ENCODE results near the gene TBRG1. TPM values are rescaled to one million over a fixed set of nuclear protein-coding genes. Genes with fewer than 3 reads are reported as not detected.

TBRG1 gene
- polyA plus RNA-seq, 1 donor = 45.3 TPM

DNA sequence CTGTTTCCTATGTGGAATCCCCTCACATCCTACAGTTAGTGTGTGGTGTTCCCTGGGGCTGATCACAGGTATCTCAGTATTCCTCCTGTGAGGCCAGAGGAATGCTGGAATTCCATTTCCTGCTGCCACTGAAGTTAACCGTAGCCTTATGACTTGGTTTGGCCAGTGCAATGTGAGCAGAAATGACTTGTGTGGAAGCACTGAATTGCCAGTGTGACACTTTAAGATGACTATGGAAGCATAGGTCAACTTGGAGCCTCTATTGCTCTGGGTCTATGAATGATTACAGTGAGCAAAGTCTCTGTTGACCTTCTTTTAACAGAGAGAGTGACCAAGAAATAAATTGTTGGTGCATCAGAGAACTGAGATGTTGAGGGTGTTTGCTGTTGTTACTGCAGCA lies 16.5 kb downstream of the TBRG1 start:
- H3K27ac ChIP-seq (ENCODE audit: low read length) = peak overlapping the region; percentile 25
- peaks cover 42% of the 10 kb centered on the region for H3K36me3 ChIP-seq (ENCODE audit: control insufficient read depth, insufficient read depth, low read length)
- H3K27me3 ChIP-seq (ENCODE audit: control insufficient read depth, insufficient read depth, low read length) = no peaks in the 10 kb centered on the region
- H3K9me3 ChIP-seq (ENCODE audit: control insufficient read depth, low read depth, low read length) = no peaks in the 10 kb centered on the region
- no CpG with 5 or more reads among the region's 1 CpG for WGBS (ENCODE audit: insufficient coverage, low lambda C conversion rate)
- H3K4me3 ChIP-seq (ENCODE audit: low read length) = no peak overlapping the region
- peak; percentile 28 to 64 for DNase-seq
- H3K4me1 ChIP-seq (ENCODE audit: control insufficient read depth, insufficient read depth, low read length) = no peaks in the 10 kb centered on the region

DNA sequence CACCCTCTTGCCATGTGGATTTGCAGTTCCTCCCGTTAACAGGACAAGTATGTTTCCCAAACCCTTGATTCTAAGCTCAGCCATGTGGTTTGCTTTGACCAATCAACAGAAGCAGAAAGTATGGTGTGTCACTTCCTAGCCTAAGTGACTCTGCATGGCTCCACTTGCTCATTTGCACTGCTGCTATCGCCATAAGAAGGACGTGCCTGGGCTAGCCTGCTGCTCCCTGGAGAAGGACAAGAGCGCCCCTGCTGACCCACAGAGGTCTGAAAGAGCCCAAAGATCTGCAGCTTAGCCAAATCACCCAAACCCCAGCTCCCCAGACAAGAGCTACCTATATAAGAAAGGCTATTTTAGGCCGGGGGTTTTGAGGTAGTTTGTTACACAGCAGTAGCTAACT lies 18.0 kb downstream of the TBRG1 start:
- no peak for DNase-seq
- no peak overlapping the region for H3K4me3 ChIP-seq (ENCODE audit: low read length)
- H3K27me3 ChIP-seq (ENCODE audit: control insufficient read depth, insufficient read depth, low read length) = no peaks in the 10 kb centered on the region
- H3K4me1 ChIP-seq (ENCODE audit: control insufficient read depth, insufficient read depth, low read length) = no peaks in the 10 kb centered on the region
- H3K36me3 ChIP-seq (ENCODE audit: control insufficient read depth, insufficient read depth, low read length) = peaks cover 35% of the 10 kb centered on the region
- H3K27ac ChIP-seq (ENCODE audit: low read length) = no peak overlapping the region
- no CpG with 5 or more reads among the region's 5 CpGs for WGBS (ENCODE audit: insufficient coverage, low lambda C conversion rate)
- no peaks in the 10 kb centered on the region for H3K9me3 ChIP-seq (ENCODE audit: control insufficient read depth, low read depth, low read length)

DNA sequence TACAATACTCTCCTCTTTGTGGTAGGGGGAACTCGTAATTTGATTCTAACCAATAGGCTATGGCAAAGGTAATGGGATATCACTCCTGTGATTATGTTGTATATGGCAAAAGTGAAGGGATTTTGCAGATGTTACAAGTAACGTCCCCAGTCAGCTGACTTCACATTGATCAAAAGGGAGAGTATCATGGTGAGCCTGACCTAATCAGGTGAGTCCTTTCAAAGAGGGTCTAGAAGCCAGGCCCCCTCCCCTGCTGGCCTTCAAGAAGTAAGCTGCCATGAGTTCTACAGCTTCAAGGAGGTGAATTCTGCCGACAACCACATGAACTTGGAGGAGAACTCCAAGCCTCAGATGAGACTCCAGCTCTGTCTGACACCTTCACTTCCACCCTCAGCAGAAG lies 20.0 kb downstream of the TBRG1 start:
- Histone ChIP-seq H3K9me3 (ENCODE audit: control insufficient read depth, low read depth, low read length) (no peaks in the 10 kb centered on the region), H3K4me1 (ENCODE audit: control insufficient read depth, insufficient read depth, low read length) (no peaks in the 10 kb centered on the region), H3K27me3 (ENCODE audit: control insufficient read depth, insufficient read depth, low read length) (no peaks in the 10 kb centered on the region), H3K4me3 (ENCODE audit: low read length) (no peak overlapping the region), H3K27ac (ENCODE audit: low read length) (no peak overlapping the region), H3K36me3 (ENCODE audit: control insufficient read depth, insufficient read depth, low read length) (peaks cover 21% of the 10 kb centered on the region)
- WGBS (ENCODE audit: insufficient coverage, low lambda C conversion rate) = no CpG with 5 or more reads among the region's 3 CpGs
- DNase-seq = no peak

DNA sequence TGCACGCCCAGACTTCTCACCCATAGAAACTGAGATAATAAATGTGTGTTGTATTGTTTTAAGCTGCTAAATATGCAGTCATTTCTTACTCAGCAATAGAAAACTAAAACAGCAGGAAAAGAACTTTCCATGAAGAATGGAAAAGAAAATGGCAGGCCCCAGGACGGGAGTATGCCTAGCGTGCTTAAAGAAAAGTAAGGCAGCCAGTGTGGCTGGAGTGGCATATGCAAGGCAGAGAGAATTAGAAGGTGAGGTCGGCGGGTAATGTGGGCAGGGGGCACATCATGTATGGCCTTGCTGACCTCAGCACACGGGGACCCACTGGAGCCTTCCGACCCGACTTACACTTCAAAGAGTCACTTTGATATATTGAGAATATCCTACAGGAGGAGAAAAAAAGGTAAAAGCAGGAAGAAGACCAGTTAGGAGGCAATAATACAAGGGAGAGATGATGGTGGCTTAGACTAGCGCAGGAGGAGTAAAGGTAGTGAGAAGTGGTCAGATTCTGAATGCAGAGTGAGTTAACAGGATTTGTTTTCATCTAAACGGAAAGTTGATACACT lies 20.5 kb downstream of the TBRG1 start:
- H3K4me3 ChIP-seq (ENCODE audit: low read length) = no peak overlapping the region
- no peak overlapping the region for H3K27ac ChIP-seq (ENCODE audit: low read length)
- 100% methylated on average over 2 of the region's 10 CpGs for WGBS (ENCODE audit: insufficient coverage, low lambda C conversion rate)
- no peaks in the 10 kb centered on the region for H3K9me3 ChIP-seq (ENCODE audit: control insufficient read depth, low read depth, low read length)
- peaks cover 20% of the 10 kb centered on the region for H3K36me3 ChIP-seq (ENCODE audit: control insufficient read depth, insufficient read depth, low read length)
- DNase-seq = no peak
- no peaks in the 10 kb centered on the region for H3K4me1 ChIP-seq (ENCODE audit: control insufficient read depth, insufficient read depth, low read length)
- no peaks in the 10 kb centered on the region for H3K27me3 ChIP-seq (ENCODE audit: control insufficient read depth, insufficient read depth, low read length)

DNA sequence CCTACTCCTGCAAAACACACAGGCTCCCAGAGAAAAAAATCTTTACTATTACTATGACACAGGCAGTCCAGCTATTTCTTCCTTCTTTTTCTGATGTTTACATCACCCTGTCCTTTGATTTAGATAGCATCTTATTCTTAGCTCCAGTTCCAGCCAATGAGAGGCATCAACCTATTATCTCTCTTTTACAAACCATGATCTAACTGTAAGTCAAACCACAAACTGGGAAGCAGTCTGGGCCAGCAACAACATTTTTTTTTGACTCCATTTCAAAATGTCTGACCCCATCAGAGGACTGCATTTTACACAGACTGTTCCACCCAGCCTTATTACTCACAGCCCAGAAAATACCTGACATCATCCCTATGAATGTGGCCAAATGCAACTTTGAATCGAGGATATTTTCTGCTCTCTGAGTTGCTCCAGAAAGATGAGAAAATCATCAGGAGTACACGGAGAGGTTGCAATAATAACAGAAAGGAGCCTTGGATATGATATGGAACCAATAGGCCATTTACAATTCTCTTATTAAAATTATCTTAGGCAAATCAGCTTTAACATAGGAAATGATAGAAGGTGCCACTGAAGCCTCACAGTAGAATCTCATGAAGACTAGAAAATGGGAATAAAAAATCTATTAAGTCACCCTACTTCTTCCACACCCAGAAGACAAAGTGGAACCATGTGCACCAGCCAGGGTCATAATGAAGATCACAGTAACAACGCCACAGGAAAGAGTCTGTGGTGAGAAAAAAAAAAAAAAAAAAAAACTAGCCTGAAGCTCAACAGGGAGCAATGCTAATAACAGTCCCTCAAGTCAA lies 21.2 kb downstream of the TBRG1 start:
- no peak for DNase-seq
- 100% methylated on average over 1 of the region's 3 CpGs for WGBS (ENCODE audit: insufficient coverage, low lambda C conversion rate)
- H3K27ac ChIP-seq (ENCODE audit: low read length) = no peak overlapping the region

DNA sequence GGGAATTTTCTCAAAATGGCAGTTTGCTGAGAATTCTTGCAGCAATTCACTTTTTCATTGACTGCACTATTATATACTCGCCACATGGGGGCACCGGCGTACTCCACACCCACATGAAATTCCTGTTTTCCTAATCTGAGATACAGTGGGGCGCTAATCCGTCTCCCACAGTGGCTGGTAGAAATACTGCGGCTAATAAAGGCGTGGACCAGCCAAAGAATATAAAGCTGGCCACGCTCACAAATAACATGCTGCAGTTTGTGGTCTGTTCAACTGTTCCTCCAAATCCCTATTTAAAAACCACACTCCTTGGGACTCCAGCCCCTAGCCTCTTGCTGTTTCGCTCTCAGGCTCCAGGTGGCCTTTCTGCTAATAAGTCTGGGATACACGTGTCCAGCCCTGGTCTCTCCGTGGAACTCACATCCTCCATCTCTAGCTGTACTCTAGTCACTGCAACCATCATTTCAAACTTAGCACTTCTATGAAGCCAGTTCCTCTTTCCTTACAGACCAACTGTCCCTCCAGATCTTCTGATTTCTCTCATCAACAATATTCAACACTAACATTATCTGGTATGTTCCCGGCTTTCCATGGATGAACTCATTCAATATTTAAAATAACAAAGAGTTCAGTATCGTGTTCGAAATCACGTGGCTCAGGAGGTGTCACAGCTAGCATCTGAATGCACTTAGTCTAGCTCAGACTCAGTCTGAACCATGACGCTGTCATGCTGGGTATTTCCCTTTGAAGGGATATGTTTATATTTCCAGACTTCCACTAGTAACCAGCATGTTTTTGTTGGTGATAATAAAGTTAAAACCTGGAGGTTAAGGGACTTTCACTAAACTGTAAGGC lies 22.0 kb downstream of the TBRG1 start:
- Histone ChIP-seq H3K4me3 (ENCODE audit: low read length) (no peak overlapping the region), H3K36me3 (ENCODE audit: control insufficient read depth, insufficient read depth, low read length) (peaks cover 16% of the 10 kb centered on the region), H3K9me3 (ENCODE audit: control insufficient read depth, low read depth, low read length) (no peaks in the 10 kb centered on the region), H3K27me3 (ENCODE audit: control insufficient read depth, insufficient read depth, low read length) (no peaks in the 10 kb centered on the region), H3K4me1 (ENCODE audit: control insufficient read depth, insufficient read depth, low read length) (no peaks in the 10 kb centered on the region), H3K27ac (ENCODE audit: low read length) (no peak overlapping the region)
- 49% methylated on average over 7 of the region's 16 CpGs for whole genome bisulfite sequencing (ENCODE audit: insufficient coverage, low lambda C conversion rate)
- peak; percentile 30 to 65 for DNase-seq

More for the DNA sequence above, 21.2 kb downstream of the TBRG1 start:
- no peaks in the 10 kb centered on the region for H3K27me3 ChIP-seq (ENCODE audit: control insufficient read depth, insufficient read depth, low read length)
- no peaks in the 10 kb centered on the region for H3K4me1 ChIP-seq (ENCODE audit: control insufficient read depth, insufficient read depth, low read length)
- no peak overlapping the region for H3K4me3 ChIP-seq (ENCODE audit: low read length)
- no peaks in the 10 kb centered on the region for H3K9me3 ChIP-seq (ENCODE audit: control insufficient read depth, low read depth, low read length)
- H3K36me3 ChIP-seq (ENCODE audit: control insufficient read depth, insufficient read depth, low read length) = peaks cover 14% of the 10 kb centered on the region

DNA sequence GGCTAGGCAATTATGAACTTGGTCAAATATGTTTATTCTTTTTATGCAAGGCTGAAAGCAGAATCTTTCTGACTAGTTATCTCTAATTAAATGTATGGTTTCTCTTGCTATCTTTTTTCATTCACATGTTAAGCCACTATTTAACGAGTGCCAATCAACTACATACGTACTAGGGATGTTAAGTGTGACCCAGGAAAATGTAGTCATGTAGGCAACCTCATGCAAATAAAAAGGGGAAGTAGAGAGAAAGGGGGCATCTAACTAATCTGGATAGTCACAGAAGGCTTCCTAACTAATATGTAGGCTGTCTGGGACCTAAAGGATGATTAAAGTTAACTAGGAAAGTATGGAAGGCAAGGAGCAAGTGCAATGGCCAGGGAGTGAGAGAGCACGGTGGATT lies 23.5 kb downstream of the TBRG1 start:
- Histone ChIP-seq H3K27ac (ENCODE audit: low read length) (no peak overlapping the region), H3K9me3 (ENCODE audit: control insufficient read depth, low read depth, low read length) (no peaks in the 10 kb centered on the region), H3K36me3 (ENCODE audit: control insufficient read depth, insufficient read depth, low read length) (peaks cover 13% of the 10 kb centered on the region), H3K4me1 (ENCODE audit: control insufficient read depth, insufficient read depth, low read length) (no peaks in the 10 kb centered on the region), H3K4me3 (ENCODE audit: low read length) (no peak overlapping the region), H3K27me3 (ENCODE audit: control insufficient read depth, insufficient read depth, low read length) (no peaks in the 10 kb centered on the region)
- no peak for DNase-seq
- whole genome bisulfite sequencing (ENCODE audit: insufficient coverage, low lambda C conversion rate) = no CpG with 5 or more reads among the region's 3 CpGs

DNA sequence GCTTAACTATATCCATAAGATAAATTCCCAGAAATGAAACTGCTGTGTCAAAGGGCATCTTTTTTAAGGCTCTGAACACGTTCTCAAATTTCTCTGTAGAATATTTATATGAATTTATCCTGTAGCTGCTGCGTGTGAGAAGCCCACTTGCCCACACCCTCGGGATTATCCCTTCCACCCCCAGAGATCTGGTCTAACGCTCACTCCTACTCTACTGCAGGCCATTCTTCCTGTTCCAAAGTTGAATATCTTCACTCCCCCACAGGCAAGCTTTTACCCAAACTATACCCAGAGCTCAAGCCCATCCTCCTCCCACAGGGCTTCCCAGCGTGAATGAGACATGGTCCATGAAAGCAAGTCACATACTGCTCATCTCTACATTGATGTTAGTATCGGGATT lies 25.9 kb downstream of the TBRG1 start:
- H3K27me3 ChIP-seq (ENCODE audit: control insufficient read depth, insufficient read depth, low read length) = no peaks in the 10 kb centered on the region
- no CpG with 5 or more reads among the region's 6 CpGs for WGBS (ENCODE audit: insufficient coverage, low lambda C conversion rate)
- H3K4me1 ChIP-seq (ENCODE audit: control insufficient read depth, insufficient read depth, low read length) = no peaks in the 10 kb centered on the region
- H3K27ac ChIP-seq (ENCODE audit: low read length) = no peak overlapping the region
- H3K36me3 ChIP-seq (ENCODE audit: control insufficient read depth, insufficient read depth, low read length) = peaks cover 18% of the 10 kb centered on the region
- H3K4me3 ChIP-seq (ENCODE audit: low read length) = no peak overlapping the region
- no peak for DNase-seq
- no peaks in the 10 kb centered on the region for H3K9me3 ChIP-seq (ENCODE audit: control insufficient read depth, low read depth, low read length)

DNA sequence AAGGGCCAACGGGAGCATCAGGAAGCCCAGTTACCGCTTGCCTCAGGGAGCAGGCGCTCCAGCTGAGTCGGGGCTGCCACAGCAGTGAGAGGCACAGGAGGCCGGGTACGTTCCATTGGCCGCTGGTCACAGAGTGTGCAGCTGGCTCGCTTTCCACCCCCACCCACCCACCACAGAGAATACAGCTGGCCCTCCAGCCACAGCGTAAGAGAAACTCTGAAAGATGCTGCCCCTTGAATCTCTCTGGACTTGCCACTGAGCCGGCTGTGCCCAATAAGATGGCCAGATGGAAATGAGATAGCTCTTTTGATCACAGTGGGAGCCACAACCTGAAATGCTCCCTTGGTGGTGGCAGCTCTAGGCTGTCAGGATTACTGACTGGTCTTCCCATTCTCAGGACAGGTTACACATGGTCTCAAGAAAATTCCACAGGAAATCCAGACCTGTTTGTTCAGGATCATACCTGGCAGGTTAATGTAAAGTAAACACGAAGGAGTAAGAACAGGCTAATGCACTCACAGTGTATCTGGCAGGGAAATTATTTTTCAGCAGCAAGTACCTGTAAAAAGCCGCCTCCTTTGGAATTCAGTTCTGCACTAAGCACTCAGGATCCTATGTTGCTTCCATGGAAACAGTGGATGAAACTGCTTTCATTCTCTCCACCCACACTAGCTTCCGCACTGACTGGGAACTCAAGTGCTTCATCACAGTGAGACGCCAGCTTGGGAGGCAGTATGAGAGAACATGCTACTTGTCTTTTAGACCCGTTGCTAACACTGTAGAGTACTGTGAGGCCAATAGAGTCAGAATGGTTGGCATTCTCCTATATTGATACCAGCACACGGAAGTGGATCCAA lies 34.3 kb downstream of the TBRG1 start:
- Histone ChIP-seq H3K36me3 (ENCODE audit: control insufficient read depth, insufficient read depth, low read length) (peaks cover 11% of the 10 kb centered on the region), H3K9me3 (ENCODE audit: control insufficient read depth, low read depth, low read length) (no peaks in the 10 kb centered on the region)
- no peak for DNase-seq

DNA sequence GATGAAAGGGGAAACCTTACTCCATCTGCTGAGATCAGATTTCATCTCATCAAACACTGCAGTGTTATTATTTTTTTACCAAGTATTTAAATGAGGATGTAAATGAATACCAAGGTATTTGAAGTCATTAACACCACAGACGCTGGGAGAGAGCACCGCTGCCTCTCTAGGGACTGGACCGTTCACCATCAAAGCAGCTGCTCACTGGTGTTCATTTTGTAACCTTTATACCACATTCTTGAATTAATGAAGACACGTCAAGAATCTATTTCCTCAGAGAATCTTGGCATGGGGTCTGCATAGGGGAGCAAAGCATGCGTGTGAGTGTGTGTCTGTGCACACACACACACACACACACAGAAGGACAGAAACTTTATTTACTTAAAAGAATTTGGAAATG lies 35.2 kb downstream of the TBRG1 start:
- no CpG with 5 or more reads among the region's 5 CpGs for WGBS (ENCODE audit: insufficient coverage, low lambda C conversion rate)
- Histone ChIP-seq H3K27me3 (ENCODE audit: control insufficient read depth, insufficient read depth, low read length) (no peaks in the 10 kb centered on the region), H3K27ac (ENCODE audit: low read length) (no peak overlapping the region)

More for the DNA sequence above, 34.3 kb downstream of the TBRG1 start:
- H3K4me1 ChIP-seq (ENCODE audit: control insufficient read depth, insufficient read depth, low read length) = no peaks in the 10 kb centered on the region
- H3K4me3 ChIP-seq (ENCODE audit: low read length) = no peak overlapping the region
- H3K27ac ChIP-seq (ENCODE audit: low read length) = no peak overlapping the region
- 38% methylated on average over 1 of the region's 16 CpGs for WGBS (ENCODE audit: insufficient coverage, low lambda C conversion rate)
- no peaks in the 10 kb centered on the region for H3K27me3 ChIP-seq (ENCODE audit: control insufficient read depth, insufficient read depth, low read length)

More for the DNA sequence above, 35.2 kb downstream of the TBRG1 start:
- Histone ChIP-seq H3K4me3 (ENCODE audit: low read length) (no peak overlapping the region), H3K9me3 (ENCODE audit: control insufficient read depth, low read depth, low read length) (no peaks in the 10 kb centered on the region), H3K36me3 (ENCODE audit: control insufficient read depth, insufficient read depth, low read length) (peaks cover 14% of the 10 kb centered on the region), H3K4me1 (ENCODE audit: control insufficient read depth, insufficient read depth, low read length) (no peaks in the 10 kb centered on the region)
- no peak for DNase-seq
